ENCODE results near the gene SLC25A36.

DNA sequence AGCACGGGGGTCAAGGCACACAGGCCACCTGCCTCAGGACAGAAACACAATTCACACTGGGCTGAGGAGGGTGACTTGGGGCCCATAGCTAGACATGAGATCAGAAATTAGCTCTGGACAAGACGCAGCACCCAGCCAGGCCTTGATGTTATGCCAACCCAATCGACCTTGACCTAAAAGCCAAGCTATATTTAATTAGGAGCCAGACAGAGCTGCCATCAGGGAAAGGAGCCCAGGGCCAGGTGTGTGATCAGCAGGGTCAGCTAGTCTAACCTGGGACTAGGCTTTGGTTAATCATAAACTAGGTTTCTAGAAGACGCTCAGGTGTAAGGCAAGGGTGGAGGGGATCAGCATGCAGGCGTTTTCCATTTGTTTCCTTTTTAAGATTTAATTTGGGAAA is 23.9 kb upstream of the SLC25A36 start:
- TF ChIP-seq, protein P1, sequence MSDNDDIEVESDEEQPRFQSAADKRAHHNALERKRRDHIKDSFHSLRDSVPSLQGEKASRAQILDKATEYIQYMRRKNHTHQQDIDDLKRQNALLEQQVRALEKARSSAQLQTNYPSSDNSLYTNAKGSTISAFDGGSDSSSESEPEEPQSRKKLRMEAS (IDR thresholded peaks at IDR 0.05), result no peak
- TF ChIP-seq, protein P2, sequence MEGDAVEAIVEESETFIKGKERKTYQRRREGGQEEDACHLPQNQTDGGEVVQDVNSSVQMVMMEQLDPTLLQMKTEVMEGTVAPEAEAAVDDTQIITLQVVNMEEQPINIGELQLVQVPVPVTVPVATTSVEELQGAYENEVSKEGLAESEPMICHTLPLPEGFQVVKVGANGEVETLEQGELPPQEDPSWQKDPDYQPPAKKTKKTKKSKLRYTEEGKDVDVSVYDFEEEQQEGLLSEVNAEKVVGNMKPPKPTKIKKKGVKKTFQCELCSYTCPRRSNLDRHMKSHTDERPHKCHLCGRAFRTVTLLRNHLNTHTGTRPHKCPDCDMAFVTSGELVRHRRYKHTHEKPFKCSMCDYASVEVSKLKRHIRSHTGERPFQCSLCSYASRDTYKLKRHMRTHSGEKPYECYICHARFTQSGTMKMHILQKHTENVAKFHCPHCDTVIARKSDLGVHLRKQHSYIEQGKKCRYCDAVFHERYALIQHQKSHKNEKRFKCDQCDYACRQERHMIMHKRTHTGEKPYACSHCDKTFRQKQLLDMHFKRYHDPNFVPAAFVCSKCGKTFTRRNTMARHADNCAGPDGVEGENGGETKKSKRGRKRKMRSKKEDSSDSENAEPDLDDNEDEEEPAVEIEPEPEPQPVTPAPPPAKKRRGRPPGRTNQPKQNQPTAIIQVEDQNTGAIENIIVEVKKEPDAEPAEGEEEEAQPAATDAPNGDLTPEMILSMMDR (IDR thresholded peaks at IDR 0.05; ENCODE audit: low read depth, low read length, missing input control), result no peak
- no peak for TF ChIP-seq EGR1 (IDR thresholded peaks at IDR 0.05; ENCODE audit: low read depth in 2 of 2)
- TF ChIP-seq YY1 (IDR thresholded peaks at IDR 0.05), result no peak
- TF ChIP-seq, protein P3, sequence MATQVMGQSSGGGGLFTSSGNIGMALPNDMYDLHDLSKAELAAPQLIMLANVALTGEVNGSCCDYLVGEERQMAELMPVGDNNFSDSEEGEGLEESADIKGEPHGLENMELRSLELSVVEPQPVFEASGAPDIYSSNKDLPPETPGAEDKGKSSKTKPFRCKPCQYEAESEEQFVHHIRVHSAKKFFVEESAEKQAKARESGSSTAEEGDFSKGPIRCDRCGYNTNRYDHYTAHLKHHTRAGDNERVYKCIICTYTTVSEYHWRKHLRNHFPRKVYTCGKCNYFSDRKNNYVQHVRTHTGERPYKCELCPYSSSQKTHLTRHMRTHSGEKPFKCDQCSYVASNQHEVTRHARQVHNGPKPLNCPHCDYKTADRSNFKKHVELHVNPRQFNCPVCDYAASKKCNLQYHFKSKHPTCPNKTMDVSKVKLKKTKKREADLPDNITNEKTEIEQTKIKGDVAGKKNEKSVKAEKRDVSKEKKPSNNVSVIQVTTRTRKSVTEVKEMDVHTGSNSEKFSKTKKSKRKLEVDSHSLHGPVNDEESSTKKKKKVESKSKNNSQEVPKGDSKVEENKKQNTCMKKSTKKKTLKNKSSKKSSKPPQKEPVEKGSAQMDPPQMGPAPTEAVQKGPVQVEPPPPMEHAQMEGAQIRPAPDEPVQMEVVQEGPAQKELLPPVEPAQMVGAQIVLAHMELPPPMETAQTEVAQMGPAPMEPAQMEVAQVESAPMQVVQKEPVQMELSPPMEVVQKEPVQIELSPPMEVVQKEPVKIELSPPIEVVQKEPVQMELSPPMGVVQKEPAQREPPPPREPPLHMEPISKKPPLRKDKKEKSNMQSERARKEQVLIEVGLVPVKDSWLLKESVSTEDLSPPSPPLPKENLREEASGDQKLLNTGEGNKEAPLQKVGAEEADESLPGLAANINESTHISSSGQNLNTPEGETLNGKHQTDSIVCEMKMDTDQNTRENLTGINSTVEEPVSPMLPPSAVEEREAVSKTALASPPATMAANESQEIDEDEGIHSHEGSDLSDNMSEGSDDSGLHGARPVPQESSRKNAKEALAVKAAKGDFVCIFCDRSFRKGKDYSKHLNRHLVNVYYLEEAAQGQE (IDR thresholded peaks at IDR 0.05), result no peak
